HG02759 (cell line): ENCODE data around the gene FNDC11.
"Not testable (repeated sequence)": the region's sequence is repeated elsewhere in the genome, so short reads cannot be mapped to it uniquely, and the experiment has no call there.

Source experiments
- ATAC-seq: cut with Tn5 transposase; IDR thresholded peaks from one replicate; pipeline ENCODE4 v1.9.1; 2021; ENCODE audit warnings: mild to moderate bottlenecking, moderate library complexity; ENCODE audit not compliant: unreplicated experiment

The FNDC11 gene, protein sequence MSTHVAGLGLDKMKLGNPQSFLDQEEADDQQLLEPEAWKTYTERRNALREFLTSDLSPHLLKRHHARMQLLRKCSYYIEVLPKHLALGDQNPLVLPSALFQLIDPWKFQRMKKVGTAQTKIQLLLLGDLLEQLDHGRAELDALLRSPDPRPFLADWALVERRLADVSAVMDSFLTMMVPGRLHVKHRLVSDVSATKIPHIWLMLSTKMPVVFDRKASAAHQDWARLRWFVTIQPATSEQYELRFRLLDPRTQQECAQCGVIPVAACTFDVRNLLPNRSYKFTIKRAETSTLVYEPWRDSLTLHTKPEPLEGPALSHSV

DNA sequence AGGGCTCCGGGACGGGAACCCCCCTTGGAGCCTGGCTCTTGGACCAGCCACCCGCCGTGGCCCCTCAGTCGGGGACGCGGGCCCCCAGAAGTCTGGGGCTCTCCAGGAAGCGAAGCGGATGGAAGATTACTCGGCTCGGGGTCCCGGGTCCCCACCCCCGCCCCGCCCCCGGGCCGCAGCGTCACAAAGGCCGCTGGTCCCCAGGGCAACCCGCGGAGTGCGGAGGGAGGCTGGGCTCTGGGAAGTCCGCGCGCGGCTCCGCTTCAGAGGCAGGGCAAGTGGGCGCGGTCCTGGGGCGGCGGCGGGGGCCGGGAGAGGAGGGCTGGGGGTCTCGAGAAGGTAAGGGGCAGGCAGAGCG is at the start of gene FNDC11:
FNDC11 (plus strand) TSS at position 227 of the 358 bp plus-strand sequence. CDS start 1,505 bp downstream, outside the sequence.
- ATAC-seq: peak; percentile 36

DNA sequence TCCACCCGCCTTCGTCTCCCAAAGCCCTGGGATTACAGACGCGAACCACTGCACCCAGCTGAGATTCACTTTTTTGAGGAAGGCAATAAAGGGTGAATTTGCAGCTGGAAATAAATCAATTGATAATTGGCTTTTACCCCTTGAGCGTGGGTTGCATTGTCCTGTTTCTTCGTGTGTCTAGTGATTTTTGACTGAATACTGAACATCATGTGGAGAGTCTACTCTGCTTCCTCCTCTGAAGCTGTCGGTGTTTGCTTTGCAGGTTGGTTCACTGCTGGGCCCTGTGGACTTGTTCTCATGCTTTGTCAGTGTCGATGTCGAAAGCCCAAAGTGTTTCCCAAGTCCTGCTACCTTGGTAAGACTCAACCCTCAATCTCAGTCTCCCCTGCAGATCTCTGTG is 49.3 kb upstream of the FNDC11 start:
- no peak for ATAC-seq

DNA sequence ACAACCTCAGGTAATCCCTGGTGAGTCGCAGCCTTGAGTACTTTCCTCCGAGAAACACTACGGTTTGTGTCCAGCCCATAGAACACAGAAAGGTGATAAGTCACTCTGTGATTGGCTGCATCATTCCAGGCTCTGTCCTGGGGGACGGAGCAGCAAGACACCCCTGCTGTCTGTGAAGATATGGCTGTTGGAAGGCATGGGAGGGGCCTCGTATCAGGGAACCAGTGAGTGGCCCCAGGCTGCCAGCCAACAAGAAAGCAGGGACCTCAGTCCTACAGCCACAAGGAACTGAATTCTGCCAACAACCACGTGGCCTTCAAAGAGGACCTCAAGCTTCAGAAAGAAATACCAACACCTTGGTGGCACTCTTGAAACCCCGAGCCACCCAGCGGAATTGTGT is 48.7 kb upstream of the FNDC11 start:
- ATAC-seq: no peak

DNA sequence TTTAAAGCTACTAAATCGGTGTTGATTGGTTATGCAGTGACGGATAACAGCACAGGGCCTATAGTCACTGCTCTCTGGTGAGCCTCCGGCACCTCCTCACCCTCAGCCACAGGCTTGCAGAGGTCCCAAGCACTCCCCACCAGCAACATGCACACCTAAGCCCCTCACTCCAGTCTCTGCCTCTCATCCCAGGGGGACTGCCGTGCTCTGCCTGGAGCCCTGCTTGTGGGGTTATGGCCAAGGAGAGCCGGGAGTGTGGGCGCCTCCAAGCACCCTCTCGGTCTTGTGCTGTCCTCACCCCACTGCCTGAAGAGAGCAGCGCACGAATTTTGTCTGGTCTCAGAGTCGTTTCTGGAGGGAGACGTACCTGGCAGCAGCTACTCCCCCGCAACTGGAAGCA is 48.2 kb upstream of the FNDC11 start:
- ATAC-seq: no peak

DNA sequence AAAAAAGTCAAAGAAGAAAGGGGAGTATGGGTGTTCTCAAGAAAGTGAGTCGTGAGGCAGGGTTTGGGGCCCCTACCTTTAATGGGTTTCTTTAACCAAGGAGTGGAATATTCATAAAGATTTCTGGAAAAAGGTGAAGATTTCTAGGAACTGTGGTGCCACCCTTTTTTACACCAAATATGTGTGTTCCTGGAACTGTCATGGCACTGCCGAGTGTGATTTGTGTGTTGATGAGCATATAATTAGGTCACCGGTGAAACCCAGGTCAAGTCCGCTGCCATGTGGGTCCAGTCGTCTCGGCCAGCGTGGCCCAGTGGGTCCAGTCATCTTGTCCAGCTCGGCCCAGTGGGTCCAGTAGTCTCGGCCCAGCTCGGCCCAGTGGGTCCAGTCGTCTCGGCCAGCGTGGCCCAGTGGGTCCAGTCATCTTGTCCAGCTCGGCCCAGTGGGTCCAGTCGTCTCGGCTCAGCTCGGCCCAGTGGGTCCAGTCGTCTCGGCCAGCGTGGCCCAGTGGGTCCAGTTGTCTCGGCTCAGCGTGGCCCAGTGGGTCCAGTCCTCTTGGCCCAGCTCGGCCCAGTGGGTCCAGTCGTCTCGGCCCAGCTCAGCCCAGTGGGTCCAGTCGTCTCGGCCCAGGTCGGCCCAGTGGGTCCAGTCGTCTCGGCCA is 46.7 kb upstream of the FNDC11 start:
- ATAC-seq: no peak

DNA sequence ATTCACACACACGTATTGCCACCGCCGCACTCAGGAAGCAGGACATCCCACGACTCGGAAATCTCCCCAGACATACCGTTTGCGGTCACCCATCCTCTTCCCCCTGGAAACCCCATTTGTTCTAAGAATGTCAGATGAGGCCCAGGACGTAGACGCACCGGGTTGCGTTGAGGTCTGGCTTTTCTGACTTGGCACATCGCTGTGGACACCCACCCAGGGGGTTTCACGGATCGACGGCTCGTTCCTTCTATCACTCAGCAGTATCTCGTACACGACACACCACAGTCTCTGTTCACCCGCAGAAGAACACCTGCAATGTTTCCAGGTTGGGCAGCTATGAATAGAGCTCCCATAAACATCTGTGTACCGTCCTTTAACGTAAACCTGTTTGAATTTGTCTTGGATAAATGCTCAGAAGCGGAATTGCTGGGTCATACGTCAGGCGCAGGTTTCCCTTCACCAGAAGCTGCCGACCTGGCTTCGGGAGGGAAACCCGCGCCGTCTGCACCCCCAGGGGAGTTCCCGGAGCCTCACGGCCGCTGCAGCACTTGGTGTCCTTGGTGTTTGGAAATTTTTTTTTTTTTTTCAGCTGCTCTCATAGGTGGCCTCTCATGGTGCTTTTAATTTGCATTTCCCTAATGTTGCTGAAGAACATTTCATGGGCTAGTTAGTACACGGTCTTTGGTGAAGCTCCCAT is 45.7 kb upstream of the FNDC11 start:
- ATAC-seq: no peak

DNA sequence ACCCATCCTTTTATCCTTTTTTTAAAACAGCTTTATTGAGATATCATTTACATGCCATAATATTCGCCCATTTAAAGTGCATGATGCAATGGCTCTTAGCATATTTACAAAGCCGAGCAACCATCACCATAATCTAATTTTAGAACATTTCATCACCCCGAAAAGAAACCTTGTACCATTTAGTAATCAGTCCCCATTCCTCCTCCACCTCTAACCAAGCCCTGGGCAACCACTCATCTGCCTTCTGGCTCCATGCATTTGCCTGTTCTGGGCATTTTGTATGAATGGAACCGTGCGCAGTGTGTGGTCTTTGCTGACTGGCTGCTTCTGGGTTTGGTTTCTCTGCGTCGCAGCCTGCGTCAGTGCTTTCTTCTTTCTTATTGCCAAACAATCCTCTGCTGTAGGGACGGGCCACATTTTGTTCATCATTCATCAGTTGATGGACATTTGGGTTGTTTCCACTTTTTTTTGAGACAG is 44.8 kb upstream of the FNDC11 start:
- no peak for ATAC-seq

DNA sequence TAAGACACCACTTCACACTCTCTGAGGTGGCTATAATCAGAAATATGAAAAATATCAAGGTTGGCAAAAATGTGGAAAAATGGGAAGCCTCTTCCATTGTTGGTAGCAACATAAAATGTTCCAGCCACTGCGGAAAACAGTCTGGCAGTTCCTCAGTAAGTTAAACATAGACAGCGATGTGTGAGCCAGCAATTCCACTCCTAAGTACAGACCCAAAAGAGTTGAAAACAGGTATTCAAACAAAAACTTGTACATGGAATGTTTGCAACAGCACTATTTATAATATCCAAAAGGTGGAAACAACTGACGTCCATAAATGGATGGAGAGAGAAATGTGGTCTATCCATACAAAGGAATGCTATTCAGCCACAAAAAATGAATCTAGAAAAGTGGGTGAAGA is 40.8 kb upstream of the FNDC11 start:
- ATAC-seq: no peak

DNA sequence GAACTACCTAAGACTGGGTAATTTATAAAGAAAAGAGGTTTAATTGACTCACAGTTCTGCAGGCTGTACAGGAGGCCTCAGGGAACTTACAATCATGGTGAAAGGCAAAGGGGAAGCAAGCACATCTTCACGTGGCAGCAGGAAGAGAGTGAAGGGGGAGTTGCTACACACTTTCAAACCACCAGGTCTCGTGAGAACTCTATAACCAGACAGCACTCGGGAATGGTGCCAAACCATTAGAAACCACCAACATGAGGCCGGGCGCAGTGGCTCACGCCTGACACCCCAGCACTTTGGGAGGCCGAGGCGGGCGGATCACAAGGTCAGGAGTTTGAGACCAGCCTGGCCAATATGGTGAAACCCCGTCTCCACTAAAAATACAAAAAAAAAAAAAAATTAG is 39.4 kb upstream of the FNDC11 start:
- not testable (repeated sequence) for ATAC-seq

DNA sequence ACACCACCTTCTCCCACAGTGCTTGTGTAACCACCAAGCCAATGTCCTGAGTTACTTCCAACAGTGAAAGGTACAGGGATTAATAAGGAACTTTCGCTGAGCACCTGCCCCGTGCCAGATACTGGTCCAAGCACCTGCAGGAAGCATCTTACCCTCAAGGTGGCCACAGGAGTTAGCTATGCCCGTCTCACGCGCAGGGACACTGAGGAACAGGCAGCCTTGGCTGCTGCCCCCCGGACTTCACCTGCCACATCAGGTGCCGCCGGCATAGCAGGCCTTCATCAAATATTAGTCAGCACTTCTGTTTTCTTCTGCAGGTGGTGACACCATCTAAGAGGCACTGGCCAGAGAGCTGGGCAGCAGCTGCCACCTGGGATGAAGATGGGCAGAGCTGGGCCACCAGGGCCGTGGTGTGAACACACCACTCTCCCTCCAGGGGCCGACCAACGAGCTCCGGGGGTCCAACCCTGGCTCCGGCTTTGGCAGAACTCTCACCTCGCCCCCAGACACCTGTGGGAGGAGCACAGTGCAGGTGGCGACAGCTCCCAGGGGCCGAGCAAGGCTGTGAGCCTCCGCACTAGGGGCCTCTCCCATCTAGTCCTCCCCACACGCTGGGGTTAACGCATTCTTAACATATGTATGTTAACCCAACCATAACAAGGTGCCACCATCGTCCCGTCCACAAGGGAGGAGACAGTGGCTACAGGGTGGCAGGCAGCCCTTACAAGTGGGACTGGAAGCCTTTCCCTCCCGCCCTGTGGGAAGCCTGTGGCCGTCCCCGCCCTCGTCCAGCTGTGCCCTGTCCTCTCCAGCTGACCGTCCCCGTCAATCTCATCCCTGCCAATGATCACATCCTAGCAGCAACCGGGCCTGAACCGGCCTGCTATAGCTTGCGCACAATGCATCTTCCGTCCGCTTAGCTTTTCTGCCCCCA is 36.3 kb upstream of the FNDC11 start:
- no peak for ATAC-seq

DNA sequence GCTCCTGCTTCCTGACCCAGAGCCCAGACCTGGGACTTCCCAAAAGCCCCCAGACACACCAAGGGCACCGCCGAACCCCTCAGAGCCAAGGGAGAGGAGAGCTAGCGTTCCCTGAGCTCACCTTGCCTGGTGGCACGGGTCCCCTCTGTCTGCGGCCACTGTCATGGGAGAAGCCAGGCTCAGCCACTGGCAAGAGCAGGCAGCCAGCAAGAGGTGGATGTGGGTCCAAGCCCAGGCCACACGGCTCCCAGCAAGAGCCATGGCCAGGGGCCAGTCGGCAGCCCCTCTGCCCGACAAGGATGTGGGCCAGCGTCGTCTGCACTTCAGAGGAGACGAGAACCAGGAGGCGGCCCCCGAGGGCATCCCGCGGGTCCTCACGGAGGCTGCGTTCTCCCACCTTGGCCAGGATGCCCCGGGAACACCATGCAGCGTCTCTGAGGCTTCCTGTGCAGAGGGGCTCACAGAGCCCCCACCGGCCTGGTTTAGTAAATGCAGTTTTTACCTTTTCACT is 35.6 kb upstream of the FNDC11 start:
- ATAC-seq: no peak

DNA sequence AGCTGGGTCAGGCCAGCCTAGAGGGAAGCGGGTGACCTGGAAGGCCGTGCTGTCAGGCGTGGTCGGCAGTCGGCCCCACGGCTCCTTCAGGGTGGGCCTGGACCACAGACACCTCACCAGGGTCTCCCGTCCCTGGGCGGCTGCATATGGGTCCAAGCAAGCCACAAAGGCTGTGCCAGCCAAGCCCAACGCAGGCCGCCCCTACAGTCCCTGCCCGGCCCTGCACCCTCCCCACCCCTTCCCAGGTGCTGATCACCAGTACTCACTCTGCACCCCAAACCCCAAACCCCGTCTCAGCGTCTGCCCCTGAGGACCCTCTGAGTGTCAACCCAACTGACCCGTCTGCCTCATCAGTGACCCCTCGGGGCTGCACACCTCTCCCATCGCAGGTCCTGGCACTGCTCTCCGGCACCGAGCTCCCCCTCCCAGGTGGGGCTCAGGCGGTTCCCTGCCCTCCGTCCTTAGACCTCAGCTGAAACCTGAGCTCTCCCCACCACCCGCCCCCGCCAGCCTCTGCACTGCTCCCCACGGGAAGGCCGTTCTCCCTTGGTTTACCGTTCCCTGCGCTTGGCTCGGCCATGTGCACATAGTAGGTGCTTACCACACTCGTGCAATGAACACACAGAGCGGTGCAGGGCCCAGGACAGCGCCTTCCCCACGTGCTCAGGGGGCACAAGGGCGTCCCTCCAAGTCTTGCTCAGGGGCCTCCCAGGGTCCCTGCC is 34.9 kb upstream of the FNDC11 start:
- ATAC-seq: no peak

DNA sequence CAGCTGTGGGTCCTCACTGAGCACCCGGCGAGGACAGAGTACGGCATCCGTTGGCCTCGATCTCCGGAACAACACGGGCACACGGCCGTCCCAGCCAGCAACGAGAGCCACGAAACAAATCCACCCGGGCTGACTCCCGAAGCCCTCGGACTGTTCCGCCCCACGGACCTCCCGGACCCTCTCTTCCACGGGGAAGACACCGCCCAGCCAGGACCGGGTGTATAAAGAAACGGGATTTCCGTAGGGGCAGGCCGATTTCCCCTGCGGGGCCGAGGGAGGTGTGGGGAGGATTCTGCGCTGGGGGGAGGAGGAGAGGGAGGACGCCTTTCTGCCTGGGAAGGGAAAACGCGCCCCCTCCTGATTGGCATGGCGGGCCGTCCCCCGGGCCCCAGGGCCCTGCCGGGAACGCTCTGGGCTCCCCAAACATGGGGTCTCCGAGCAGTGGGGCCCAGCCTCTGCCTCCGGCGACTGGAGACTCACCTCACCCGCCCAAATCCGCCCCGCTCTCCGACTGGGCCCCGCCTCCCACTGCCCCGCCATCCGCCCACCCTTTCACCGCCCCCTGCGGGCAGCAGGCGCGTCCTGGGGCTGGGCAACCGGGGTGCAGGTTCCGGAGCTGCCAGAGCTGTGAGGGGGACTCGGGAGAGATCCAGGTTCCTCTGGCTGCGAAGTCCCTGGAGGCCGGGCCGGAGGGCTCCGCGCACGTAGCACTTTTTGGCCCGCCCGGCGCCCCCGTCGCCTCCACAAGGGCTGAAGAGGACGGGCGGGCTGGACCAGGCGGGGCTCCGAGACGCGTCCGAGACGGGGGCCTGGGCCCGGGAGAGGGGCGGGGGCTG is 34.1 kb upstream of the FNDC11 start:
- ATAC-seq: peak; percentile 44

DNA sequence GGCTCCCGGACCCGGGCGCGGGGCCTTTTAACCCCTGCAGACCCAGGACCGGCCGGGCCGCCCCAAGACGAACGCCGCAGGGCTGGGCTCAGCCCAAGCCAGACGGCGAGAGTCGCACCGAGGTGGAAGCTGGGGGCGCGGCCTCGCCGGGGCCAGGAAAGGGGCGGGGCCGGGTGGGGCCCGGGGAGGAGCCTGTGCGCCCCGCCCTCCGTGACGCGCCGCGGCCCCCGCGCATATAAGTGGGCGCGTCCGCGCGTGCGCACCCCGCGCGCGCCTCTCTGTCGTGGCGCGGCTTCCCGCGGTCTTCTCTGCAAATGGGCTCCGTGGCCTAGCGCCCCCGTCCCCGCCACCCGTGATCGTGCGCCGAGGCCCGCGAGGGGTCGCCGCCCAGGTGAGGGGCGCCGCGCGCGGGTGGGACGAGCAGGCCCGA is 33.4 kb upstream of the FNDC11 start, which contains the start of gene PPDPF:
PPDPF (plus strand) TSS at position 262 of the 430 bp plus-strand sequence. CDS start 544 bp downstream, outside the sequence.
- ATAC-seq: peak; percentile 77

DNA sequence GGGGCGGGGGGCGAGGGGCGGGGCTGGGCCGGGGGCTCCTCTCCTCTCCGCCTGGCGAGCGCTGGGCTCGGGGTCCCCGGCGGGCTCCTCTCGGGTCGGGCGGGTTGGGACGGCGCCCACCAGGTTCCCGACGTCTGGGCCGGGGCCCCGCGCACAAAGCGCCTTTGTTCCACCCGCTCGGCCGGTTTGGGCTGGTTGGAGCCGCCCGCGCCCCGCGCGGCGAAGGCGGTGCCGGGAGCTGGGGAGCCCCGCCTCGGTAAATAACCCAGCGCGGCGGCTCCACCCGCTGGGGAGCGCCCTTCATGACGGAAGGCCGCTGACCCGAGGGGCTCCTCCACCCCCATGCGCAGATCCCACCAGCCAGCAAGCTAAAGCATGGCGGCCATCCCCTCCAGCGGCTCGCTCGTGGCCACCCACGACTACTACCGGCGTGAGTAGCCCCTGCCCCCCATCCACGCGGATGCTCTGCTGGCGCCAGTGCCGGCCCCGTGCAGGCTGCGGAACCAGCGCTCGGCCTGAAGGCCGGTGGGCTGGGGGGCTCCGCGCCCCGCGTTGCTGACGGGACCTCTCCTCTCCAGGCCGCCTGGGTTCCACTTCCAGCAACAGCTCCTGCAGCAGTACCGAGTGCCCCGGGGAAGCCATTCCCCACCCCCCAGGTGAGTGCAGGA is 32.9 kb upstream of the FNDC11 start:
- ATAC-seq: peak; percentile 54

DNA sequence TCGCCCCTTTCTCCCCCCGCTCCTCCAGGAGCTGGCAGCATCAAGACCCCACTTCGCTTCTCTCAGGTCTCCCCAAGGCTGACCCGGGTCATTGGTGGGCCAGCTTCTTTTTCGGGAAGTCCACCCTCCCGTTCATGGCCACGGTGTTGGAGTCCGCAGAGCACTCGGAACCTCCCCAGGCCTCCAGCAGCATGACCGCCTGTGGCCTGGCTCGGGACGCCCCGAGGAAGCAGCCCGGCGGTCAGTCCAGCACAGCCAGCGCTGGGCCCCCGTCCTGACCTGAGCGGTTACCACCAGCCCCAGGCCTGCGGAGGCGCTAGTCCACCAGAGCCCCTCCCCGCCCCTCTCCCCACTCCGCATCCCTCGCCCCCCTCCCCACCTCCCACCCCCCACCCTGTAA is 32.4 kb upstream of the FNDC11 start:
- ATAC-seq: no peak

DNA sequence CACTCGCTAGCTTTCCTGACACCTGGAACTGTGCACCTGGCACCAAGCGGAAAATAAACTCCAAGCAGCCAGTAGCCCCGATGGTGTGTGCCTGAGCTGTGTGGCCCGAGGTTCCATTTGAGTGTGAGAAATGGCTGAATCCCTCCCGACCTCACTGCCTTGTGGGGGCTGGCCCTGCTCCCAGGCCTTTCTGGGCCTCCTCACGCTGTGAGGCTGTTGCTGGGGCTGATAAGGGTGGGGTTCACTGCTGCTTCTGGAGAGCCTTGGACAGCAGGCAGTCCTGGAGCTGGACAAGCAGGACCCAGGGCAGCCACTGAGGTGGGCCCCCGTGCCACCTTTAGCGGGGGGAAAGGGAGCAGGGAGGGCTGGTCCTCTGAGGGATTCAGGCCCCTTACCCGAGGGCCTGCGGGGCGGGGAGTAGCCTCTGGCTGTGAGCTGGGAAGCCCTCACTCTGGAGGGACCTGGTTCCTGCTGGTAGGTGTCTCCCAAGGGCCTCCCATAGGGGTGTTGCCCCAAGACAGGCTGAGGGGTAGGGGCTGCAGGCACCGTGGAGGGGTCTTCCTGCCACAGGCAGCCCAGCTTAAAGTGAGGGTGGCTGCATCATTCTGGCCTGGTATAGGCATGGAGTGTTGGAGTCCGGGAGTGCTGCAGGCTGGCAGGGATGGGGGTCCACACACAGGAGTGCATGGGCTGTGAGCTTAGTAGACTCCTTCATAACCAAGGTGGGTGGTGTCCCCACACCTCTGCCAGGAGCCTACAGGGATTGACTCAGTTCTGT is 31.7 kb upstream of the FNDC11 start:
- no peak for ATAC-seq
